Vagina (tissue), 2 donors: ENCODE results near the gene MED31.

Experiments
- CTCF ChIP-seq, 3 experiments: fragments of 450-650 bp in 2 of 3; fragments of 200-600 bp in 1 of 3; sonication (generic) in 1 of 3; IDR thresholded peaks; one replicate each; pipeline ENCODE4 v1.5.1; 2017 to 2019; ENCODE audit warnings: antibody characterized with exemption in 3 of 3, mild to moderate bottlenecking in 2 of 3, moderate library complexity in 2 of 3
- POLR2AphosphoS5 ChIP-seq, 2 donors: sonication (generic); formaldehyde crosslinking; IDR thresholded peaks; one replicate each; pipeline ENCODE4 v1.9.0; 2017; ENCODE audit warnings: antibody characterized with exemption in 2 of 2, mild to moderate bottlenecking in 2 of 2, low read depth in 1 of 2; ENCODE audit not compliant: insufficient read depth in 1 of 2

GRCh38 chr17:6623941-6624340 is 27.5 kb downstream of the MED31 start:
- TF ChIP-seq POLR2AphosphoS5 (IDR thresholded peaks at IDR 0.05; ENCODE audit: insufficient read depth in 1 of 2, low read depth in 1 of 2) (no peak), CTCF (IDR thresholded peaks at IDR 0.05) (no peak)
